HG02970 (cell line): Measurements from ENCODE around the gene MRPL38.
A peak's percentile ranks its signal among the peaks of the same experiment; 100 is the strongest.

Source experiments
- ATAC-seq: cut with Tn5 transposase; IDR thresholded peaks from one replicate; pipeline ENCODE4 v1.9.1; 2021; ENCODE audit warnings: mild to moderate bottlenecking, moderate library complexity, moderate number of reproducible peaks; ENCODE audit not compliant: unreplicated experiment, low FRiP score

MRPL38 gene

GRCh38 chr17:75904749-75905521 lies at the start of gene MRPL38:
MRPL38 (minus strand) TSS chr17:75904884; CDS start chr17:75904875, 9 bp downstream.
- peak; percentile 97 for ATAC-seq

- ATAC-seq: no peak
Measured at GRCh38 chr17:75950855-75951554, 46.3 kb upstream of the MRPL38 start.

- ATAC-seq: no peak
Measured at GRCh38 chr17:75950421-75950820, 45.7 kb upstream of the MRPL38 start.

GRCh38 chr17:75945211-75945610 lies 40.5 kb upstream of the MRPL38 start:
- no peak for ATAC-seq

GRCh38 chr17:75943491-75943890 lies 38.8 kb upstream of the MRPL38 start:
- ATAC-seq: no peak

GRCh38 chr17:75942473-75942872 lies 37.8 kb upstream of the MRPL38 start:
- ATAC-seq: no peak

- no peak for ATAC-seq
Measured at GRCh38 chr17:75941442-75941819, 36.7 kb upstream of the MRPL38 start.

- peak; percentile 83 for ATAC-seq
Measured at GRCh38 chr17:75940727-75941441, 36.2 kb upstream of the MRPL38 start, which contains the start of gene FBF1. FBF1 (minus strand) TSS chr17:75941042; CDS start chr17:75938149, 2,893 bp downstream.

- no peak for ATAC-seq
Measured at GRCh38 chr17:75937652-75938051, 33.0 kb upstream of the MRPL38 start.

- ATAC-seq: no peak
Measured at GRCh38 chr17:75933808-75934207, 29.1 kb upstream of the MRPL38 start.

- no peak for ATAC-seq
Measured at GRCh38 chr17:75932852-75933251, 28.2 kb upstream of the MRPL38 start.

- ATAC-seq: no peak
Measured at GRCh38 chr17:75931062-75931461, 26.4 kb upstream of the MRPL38 start.

- ATAC-seq: no peak
Measured at GRCh38 chr17:75927286-75927922, 22.7 kb upstream of the MRPL38 start.

GRCh38 chr17:75926456-75926855 lies 21.8 kb upstream of the MRPL38 start:
- ATAC-seq: no peak

GRCh38 chr17:75925912-75926311 lies 21.2 kb upstream of the MRPL38 start:
- no peak for ATAC-seq

- ATAC-seq: no peak
Measured at GRCh38 chr17:75925103-75925502, 20.4 kb upstream of the MRPL38 start.

- no peak for ATAC-seq
Measured at GRCh38 chr17:75922963-75923874, 18.5 kb upstream of the MRPL38 start.

- no peak for ATAC-seq
Measured at GRCh38 chr17:75922173-75922961, 17.7 kb upstream of the MRPL38 start.

- ATAC-seq: no peak
Measured at GRCh38 chr17:75921596-75921995, 16.9 kb upstream of the MRPL38 start.
